Measurements from ENCODE around the gene CDH4. TPM values are rescaled to one million over a fixed set of nuclear protein-coding genes. Genes with fewer than 3 reads are reported as not detected.

The CDH4 gene
- total and polyA plus RNA-seq, 11 donors = 0.04 to 0.54 (median 0.08) TPM; not detected in 1

GRCh38 chr20:61891916-61892649 is 640.0 kb downstream of the CDH4 start:
- intact Hi-C loops (cut with DNase I) = loop anchor here in 4 of 10 donors (10.0 kb wide), 2 partner anchors 1677 to 1837 kb away; no protein-coding TSS in a partner anchor
- WGBS, 4 donors = 74 to 84% (median 76%) methylated on average over 6 of the region's 6 CpGs
- ATAC-seq = no peak
- DNase-seq = no peak
- no peak overlapping the region for H3K4me3 ChIP-seq
- no peaks in the 10 kb centered on the region for H3K36me3 ChIP-seq
- TF ChIP-seq, protein P1, sequence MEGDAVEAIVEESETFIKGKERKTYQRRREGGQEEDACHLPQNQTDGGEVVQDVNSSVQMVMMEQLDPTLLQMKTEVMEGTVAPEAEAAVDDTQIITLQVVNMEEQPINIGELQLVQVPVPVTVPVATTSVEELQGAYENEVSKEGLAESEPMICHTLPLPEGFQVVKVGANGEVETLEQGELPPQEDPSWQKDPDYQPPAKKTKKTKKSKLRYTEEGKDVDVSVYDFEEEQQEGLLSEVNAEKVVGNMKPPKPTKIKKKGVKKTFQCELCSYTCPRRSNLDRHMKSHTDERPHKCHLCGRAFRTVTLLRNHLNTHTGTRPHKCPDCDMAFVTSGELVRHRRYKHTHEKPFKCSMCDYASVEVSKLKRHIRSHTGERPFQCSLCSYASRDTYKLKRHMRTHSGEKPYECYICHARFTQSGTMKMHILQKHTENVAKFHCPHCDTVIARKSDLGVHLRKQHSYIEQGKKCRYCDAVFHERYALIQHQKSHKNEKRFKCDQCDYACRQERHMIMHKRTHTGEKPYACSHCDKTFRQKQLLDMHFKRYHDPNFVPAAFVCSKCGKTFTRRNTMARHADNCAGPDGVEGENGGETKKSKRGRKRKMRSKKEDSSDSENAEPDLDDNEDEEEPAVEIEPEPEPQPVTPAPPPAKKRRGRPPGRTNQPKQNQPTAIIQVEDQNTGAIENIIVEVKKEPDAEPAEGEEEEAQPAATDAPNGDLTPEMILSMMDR (IDR thresholded peaks at IDR 0.05) = no peak
- no peak for TF ChIP-seq POLR2A (IDR thresholded peaks at IDR 0.05)
- peaks cover 0 to 3% (median 0%) of the 10 kb centered on the region in 12 donors for H3K4me1 ChIP-seq
- H3K27me3 ChIP-seq = peaks cover 0 to 24% (median 3%) of the 10 kb centered on the region in 9 donors
- no peak overlapping the region for H3K27ac ChIP-seq
- no peaks in the 10 kb centered on the region for H3K9me3 ChIP-seq

GRCh38 chr20:61895016-61895415 is 643.0 kb downstream of the CDH4 start:
- ATAC-seq (no peak), DNase-seq (peak in 1 of 5 donors; percentile 44)
- Histone ChIP-seq H3K9me3 (no peaks in the 10 kb centered on the region), H3K27me3 (peaks cover 0 to 27% (median 0%) of the 10 kb centered on the region in 9 donors), H3K4me3 (no peak overlapping the region), H3K27ac (no peak overlapping the region), H3K4me1 (no peaks in the 10 kb centered on the region), H3K36me3 (no peaks in the 10 kb centered on the region)
- WGBS, 4 donors = 76 to 88% (median 86%) methylated on average over 15 to 22 of the region's 22 CpGs
- no peak for TF ChIP-seq POLR2A (IDR thresholded peaks at IDR 0.05)
- TF ChIP-seq, protein P1 (IDR thresholded peaks at IDR 0.05) = no peak
- intact Hi-C loops (cut with DNase I) = loop anchor here in 5 of 10 donors (5.0 to 10.0 kb wide), 4 partner anchors 1680 to 1840 kb away; no protein-coding TSS in a partner anchor

DNA sequence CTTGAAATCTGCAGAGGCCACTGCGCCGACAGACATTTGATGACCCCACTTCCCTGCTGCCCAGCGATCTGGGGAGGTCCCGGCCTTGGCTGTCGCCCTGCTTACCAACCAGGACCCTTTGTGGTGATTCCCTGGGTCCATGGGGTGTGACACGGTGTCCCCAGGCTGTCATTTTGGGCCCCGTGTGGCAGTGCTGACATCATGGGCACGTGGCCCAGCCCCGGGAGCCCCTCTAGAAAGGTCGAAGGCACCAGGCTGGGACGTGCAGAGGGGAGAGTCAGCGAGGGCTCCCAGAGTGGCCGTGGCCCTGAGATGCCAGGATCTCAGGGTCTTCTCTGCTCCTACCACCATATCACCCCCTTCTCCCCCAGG is 643.6 kb downstream of the CDH4 start:
- Histone ChIP-seq H3K4me1 (no peaks in the 10 kb centered on the region), H3K27me3 (peaks cover 0 to 27% (median 0%) of the 10 kb centered on the region in 9 donors), H3K36me3 (no peaks in the 10 kb centered on the region), H3K4me3 (no peak overlapping the region), H3K27ac (no peak overlapping the region), H3K9me3 (no peaks in the 10 kb centered on the region)
- DNase-seq (peak in 1 of 5 donors; percentile 42), ATAC-seq (no peak)
- 73 to 83% (median 78%) methylated on average over 6 to 13 of the region's 13 CpGs for WGBS, 4 donors
- intact Hi-C loops (cut with DNase I) = loop anchor here in 5 of 10 donors (5.0 to 10.0 kb wide), 4 partner anchors 1681 to 1841 kb away; no protein-coding TSS in a partner anchor
- TF ChIP-seq POLR2A (IDR thresholded peaks at IDR 0.05) = no peak
- TF ChIP-seq, protein P1 (IDR thresholded peaks at IDR 0.05) = no peak
